Retinal pigment epithelial cell (primary cell): ENCODE results near the gene SLC35B1.
"Not testable (repeated sequence)": the region's sequence is repeated elsewhere in the genome, so short reads cannot be mapped to it uniquely, and the experiment has no call there.

Source experiments
- DNase-seq: peaks from one replicate; pipeline ENCODE4 v3.0.0-alpha.2; 2010; ENCODE audit warnings: low read depth
- H3K4me3 ChIP-seq: 2 replicates; pipeline ENCODE4 v1.5.1; 2011; ENCODE audit warnings: mild to moderate bottlenecking, low read length, control low read depth, moderate library complexity
- CTCF ChIP-seq: conservative IDR thresholded peaks from 2 replicates; pipeline ENCODE4 v1.5.1; 2011; ENCODE audit warnings: low read depth, low read length, control low read depth, inconsistent platforms

SLC35B1 gene

GRCh38 chr17:49680314-49680713 lies 27.4 kb downstream of the SLC35B1 start:
- TF ChIP-seq CTCF = no peak

GRCh38 chr17:49677933-49678847 lies 29.6 kb downstream of the SLC35B1 start, which contains the start of gene SPOP:
Gene SPOP, minus strand, starts transcription at chr17:49678097. Its CDS starts 55,287 bp downstream, at chr17:49622810.
- DNase-seq = peak; percentile 98
- no peak for TF ChIP-seq CTCF

More at GRCh38 chr17:49680314-49680713, 27.4 kb downstream of the SLC35B1 start:
- no peak for DNase-seq
- no peak overlapping the region for H3K4me3 ChIP-seq

GRCh38 chr17:49677134-49677932 lies 30.4 kb downstream of the SLC35B1 start:
- TF ChIP-seq CTCF = no peak
- peak; percentile 61 for DNase-seq
- H3K4me3 ChIP-seq = peak overlapping the region; percentile 80

More at GRCh38 chr17:49677933-49678847, 29.6 kb downstream of the SLC35B1 start, which contains the start of gene SPOP:
- peak within 1 kb of the TSS; percentile 80 for H3K4me3 ChIP-seq

GRCh38 chr17:49676276-49676868 lies 31.4 kb downstream of the SLC35B1 start:
- H3K4me3 ChIP-seq = peak overlapping the region; percentile 80
- no peak for DNase-seq
- no peak for TF ChIP-seq CTCF

- H3K4me3 ChIP-seq = no peak overlapping the region
- TF ChIP-seq CTCF = no peak
- no peak for DNase-seq
Measured at GRCh38 chr17:49674507-49674906, 33.3 kb downstream of the SLC35B1 start.

- H3K4me3 ChIP-seq, DNase-seq: not testable (repeated sequence)
Measured at GRCh38 chr17:49673679-49674078, 34.1 kb downstream of the SLC35B1 start.

GRCh38 chr17:49670641-49671040 lies 37.1 kb downstream of the SLC35B1 start:
- no peak for DNase-seq
- no peak for TF ChIP-seq CTCF
- H3K4me3 ChIP-seq = no peak overlapping the region
